ENCODE results near the gene EEPD1.

GRCh38 chr7:36154255-36155212, 1.5 kb downstream of the EEPD1 start:
- no peak for TF ChIP-seq POLR2AphosphoS5 (IDR thresholded peaks at IDR 0.05; ENCODE audit: low read depth, low read length)
- TF ChIP-seq, protein P1, sequence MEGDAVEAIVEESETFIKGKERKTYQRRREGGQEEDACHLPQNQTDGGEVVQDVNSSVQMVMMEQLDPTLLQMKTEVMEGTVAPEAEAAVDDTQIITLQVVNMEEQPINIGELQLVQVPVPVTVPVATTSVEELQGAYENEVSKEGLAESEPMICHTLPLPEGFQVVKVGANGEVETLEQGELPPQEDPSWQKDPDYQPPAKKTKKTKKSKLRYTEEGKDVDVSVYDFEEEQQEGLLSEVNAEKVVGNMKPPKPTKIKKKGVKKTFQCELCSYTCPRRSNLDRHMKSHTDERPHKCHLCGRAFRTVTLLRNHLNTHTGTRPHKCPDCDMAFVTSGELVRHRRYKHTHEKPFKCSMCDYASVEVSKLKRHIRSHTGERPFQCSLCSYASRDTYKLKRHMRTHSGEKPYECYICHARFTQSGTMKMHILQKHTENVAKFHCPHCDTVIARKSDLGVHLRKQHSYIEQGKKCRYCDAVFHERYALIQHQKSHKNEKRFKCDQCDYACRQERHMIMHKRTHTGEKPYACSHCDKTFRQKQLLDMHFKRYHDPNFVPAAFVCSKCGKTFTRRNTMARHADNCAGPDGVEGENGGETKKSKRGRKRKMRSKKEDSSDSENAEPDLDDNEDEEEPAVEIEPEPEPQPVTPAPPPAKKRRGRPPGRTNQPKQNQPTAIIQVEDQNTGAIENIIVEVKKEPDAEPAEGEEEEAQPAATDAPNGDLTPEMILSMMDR (IDR thresholded peaks at IDR 0.05) = peak; percentile 74
- TF ChIP-seq, protein P2, sequence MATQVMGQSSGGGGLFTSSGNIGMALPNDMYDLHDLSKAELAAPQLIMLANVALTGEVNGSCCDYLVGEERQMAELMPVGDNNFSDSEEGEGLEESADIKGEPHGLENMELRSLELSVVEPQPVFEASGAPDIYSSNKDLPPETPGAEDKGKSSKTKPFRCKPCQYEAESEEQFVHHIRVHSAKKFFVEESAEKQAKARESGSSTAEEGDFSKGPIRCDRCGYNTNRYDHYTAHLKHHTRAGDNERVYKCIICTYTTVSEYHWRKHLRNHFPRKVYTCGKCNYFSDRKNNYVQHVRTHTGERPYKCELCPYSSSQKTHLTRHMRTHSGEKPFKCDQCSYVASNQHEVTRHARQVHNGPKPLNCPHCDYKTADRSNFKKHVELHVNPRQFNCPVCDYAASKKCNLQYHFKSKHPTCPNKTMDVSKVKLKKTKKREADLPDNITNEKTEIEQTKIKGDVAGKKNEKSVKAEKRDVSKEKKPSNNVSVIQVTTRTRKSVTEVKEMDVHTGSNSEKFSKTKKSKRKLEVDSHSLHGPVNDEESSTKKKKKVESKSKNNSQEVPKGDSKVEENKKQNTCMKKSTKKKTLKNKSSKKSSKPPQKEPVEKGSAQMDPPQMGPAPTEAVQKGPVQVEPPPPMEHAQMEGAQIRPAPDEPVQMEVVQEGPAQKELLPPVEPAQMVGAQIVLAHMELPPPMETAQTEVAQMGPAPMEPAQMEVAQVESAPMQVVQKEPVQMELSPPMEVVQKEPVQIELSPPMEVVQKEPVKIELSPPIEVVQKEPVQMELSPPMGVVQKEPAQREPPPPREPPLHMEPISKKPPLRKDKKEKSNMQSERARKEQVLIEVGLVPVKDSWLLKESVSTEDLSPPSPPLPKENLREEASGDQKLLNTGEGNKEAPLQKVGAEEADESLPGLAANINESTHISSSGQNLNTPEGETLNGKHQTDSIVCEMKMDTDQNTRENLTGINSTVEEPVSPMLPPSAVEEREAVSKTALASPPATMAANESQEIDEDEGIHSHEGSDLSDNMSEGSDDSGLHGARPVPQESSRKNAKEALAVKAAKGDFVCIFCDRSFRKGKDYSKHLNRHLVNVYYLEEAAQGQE (IDR thresholded peaks at IDR 0.05; ENCODE audit: insufficient read depth in 1 of 2, low read depth in 2 of 2, low read length in 1 of 2) = no peak

All from Panc1 (cell line).